Left colon (tissue), 2 donors: ENCODE measurements around the gene PLCB3. TPM values are rescaled to one million over a fixed set of nuclear protein-coding genes. Genes with fewer than 3 reads are reported as not detected.

Experiments
- ATAC-seq: fragments of 200-7000 bp; cut with Tn5 transposase; one replicate; pipeline ENCODE4 v1.9.1; 2020; ENCODE audit warnings: mild to moderate bottlenecking, moderate library complexity
- DNase-seq, 2 donors: peaks; one replicate each; pipeline ENCODE4 v3.0.0-alpha.2; 2020
- intact Hi-C, 2 donors: fragments of 100-400 bp; cut with DNase I in 1 of 2; cut with micrococcal nuclease in 1 of 2; formaldehyde crosslinking; loops; one replicate each; pipeline versions ENCODE4 v1.11.2 to v1.14.0; 2022; cut with DNase I, micrococcal nuclease
- total RNA-seq, 2 donors: library from RNA; stranded (reverse); fragmentation: NEBNext Ultra II Directional; extraction: Animal tissue kit (Norgen Biotek cat#: 25700); gene quantifications; one replicate each; pipeline ENCODE4 v1.2.1, GENCODE V29; 2021
- donor health status: DM: no; HTN: no; CAD: no.
- donor health status: DM: yes; HTN: yes; CAD: no.

The PLCB3 gene
- total RNA-seq, 2 donors from 2014 or later: 69.9 to 92.2 TPM

DNA sequence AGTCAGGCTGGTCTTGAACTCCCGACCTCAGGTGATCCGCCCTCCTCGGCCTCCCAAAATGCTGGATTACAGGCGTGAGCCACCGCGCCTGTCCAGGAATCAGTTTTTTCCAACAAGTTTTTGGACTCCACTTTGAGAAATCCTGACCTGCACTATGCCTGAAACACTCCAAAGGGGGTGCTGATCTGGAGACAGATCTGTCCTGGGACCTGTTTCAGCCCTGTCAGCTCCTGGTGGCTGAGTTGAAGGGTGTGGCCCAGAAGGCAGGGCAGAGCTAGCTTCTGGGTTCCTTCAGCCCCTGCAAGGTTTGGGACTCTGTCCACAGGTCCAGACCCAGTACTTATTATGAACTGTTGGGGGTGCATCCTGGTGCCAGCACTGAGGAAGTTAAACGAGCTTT is 19.8 kb upstream of the PLCB3 start:
- intact Hi-C loops: no loop called here
- ATAC-seq (no peak), DNase-seq (no peak)

DNA sequence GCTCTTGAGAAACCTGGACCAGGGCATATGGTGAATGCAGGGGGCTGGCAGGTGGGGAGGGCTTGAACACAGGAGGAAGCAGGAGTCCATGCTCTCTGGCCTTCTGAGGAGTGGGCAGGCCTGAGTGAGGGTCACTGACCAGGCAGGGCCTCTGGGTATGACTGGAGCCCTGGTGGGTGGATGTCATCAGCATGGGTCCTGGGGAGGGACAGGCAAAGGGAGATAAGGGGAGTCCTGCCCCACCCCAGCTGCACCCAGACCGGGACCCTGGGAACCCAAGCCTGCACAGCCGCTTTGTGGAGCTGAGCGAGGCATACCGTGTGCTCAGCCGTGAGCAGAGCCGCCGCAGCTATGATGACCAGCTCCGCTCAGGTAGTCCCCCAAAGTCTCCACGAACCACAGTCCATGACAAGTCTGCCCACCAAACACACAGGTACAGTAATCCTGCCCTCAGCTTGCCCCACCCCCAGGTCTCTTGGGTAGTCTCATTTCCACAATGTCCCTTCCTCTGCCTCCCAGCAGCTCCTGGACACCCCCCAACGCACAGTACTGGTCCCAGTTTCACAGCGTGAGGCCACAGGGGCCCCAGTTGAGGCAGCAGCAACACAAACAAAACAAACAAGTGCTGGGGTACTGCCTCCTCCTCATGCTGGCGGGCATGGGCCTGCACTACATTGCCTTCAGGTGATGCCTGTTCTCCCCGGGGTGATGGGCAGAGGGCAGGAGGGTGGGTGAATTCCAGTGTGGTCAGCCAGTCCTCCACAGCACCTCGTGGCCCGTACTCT is 19.0 kb upstream of the PLCB3 start:
- ATAC-seq: no peak
- no peak for DNase-seq
- intact Hi-C loops: no loop called here

DNA sequence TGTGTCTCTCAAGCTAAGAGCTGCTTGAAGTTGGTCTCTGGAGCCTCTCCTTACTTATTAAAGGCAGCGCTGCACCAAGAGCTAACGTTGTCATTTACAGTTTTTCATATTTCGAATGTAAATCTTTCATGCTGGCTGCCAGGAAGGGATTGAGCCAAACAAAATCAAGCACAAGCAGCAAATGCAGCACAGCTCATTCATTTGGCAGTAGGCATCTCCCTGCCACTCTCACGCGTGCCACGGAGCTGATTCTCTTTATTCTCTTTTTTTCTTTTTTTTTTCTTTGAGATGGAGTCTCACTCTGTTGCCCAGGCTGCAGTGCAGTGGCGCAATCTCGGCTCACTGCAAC is 18.4 kb upstream of the PLCB3 start:
- DNase-seq (no peak), ATAC-seq (no peak)
- intact Hi-C loops: no loop called here

DNA sequence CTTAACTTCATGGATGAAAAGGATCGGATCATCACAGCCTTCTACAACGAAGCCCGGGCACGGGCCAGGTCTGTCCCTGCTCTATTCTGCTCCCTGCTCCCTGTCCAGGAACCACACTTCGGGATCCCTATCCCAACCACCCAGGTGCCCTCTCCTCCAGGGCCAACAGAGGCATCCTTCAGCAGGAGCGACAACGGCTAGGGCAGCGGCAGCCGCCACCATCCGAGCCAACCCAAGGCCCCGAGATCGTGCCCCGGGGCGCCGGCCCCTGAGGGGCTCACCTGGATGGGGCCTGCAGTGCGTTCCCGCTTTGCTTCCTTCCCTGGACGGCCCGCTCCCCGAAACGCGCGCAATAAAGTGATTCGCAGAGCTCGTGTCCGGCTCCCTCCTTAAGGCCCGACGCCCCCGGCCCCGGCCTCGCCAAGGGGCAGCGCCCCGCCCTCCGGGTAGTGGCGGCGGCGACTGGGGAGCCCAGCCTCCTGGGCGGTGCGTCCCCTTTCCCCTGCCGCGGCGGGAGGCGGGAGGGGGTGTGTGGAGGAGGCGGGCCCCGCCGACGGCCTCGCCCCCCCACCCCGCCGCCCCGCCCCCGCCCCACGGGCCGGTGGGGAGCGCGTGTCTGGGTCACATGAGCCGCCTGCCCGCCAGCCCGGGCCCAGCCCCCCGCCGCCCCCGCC is 17.3 kb upstream of the PLCB3 start, which contains the start of gene VEGFB:
Gene VEGFB (plus strand): TSS at position 672 of the 674 bp plus-strand sequence. CDS start 250 bp downstream, outside the sequence.
- peak; percentile 43 for ATAC-seq

DNA sequence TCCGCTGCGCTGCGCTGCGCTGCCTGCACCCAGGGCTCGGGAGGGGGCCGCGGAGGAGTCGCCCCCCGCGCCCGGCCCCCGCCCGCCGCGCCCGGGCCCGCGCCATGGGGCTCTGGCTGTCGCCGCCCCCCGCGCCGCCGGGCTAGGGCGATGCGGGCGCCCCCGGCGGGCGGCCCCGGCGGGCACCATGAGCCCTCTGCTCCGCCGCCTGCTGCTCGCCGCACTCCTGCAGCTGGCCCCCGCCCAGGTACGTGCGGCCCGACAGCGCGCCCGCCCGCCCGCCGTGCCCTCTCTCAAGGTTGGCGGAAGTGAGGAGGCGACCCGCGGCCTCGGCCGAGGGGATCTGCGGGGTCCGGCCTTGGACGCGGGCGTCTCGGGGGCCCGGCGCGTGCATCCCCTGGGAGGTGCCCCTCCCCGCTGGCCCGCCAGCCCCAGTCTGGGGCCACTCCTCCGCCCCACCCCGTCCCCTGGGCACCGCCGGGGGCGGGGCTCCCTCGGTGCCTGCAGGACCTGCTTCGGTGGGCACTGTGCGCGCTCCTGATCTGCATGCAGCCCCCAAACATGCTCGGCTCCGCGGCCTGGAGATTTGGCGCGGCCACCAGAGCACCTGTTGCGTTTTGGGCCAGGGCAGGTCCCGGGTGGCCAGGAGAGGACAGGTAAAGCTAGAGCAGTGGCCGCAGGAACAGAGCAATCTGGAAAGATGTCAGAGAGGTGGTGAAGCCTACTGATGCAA is 16.5 kb upstream of the PLCB3 start:
- DNase-seq: peak; percentile 72 to 76
- peak; percentile 44 for ATAC-seq
- intact Hi-C loops: no loop called here

More for the DNA sequence above, 17.3 kb upstream of the PLCB3 start, which contains the start of gene VEGFB:
- intact Hi-C loops: no loop called here
- peak; percentile 79 to 81 for DNase-seq

DNA sequence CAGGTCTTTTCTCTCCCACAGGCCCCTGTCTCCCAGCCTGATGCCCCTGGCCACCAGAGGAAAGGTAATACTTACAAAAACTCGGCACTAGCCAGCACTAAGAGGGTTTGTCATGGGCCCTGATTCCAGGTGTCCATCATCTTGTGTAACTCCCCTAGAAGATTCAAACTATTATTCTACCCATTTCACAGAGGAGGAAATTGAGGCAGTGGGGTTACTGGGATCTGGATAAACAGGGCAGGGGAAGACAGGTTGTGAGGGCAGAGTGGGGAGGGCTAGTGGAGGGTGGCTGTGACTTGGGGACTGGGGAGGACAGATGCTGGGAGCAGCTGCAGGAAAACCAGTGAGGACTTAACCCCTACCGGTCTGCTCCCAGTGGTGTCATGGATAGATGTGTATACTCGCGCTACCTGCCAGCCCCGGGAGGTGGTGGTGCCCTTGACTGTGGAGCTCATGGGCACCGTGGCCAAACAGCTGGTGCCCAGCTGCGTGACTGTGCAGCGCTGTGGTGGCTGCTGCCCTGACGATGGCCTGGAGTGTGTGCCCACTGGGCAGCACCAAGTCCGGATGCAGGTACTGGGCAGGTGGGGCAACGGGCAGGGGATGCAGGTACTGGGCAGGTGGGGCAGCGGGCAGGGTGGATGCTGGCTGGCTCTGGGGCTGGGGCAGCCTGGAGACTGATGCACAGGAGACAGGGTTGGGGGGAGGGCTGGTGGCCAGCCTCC is 15.7 kb upstream of the PLCB3 start:
- no peak for ATAC-seq
- intact Hi-C loops: no loop called here
- DNase-seq: peak in 1 of 2 donors; percentile 26

DNA sequence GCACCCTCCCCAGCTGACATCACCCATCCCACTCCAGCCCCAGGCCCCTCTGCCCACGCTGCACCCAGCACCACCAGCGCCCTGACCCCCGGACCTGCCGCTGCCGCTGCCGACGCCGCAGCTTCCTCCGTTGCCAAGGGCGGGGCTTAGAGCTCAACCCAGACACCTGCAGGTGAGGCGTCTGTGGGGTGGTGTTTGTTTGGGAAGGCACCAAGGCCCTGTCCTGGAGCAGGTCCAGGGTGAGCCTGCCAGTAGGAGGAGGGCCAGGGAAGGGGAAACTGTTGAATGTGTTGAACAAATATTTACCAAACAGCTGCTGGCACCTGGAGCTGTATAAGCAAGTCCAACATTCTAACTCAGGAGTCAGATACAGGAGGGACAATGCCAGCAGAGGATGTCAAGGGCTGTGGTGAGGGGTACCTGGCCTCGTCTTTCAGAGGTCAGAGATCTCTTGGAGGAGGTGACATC is 13.8 kb upstream of the PLCB3 start:
- ATAC-seq (peak; percentile 32), DNase-seq (peak; percentile 88 to 94)
- intact Hi-C loops: no loop called here

DNA sequence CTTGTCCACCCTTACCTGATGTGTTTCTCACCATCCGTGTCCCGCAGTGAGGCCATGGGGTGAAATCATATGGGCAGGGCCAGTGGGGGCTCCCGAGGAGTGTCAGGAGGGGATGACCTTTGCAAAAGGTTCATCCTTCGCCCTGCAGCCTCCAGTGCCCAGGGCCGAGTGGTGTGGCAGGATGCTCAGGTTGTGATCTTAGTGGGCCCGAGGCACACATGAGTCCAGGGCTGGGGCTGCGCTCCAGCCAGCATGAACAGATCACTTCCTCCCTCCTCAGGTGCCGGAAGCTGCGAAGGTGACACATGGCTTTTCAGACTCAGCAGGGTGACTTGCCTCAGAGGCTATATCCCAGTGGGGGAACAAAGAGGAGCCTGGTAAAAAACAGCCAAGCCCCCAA is 13.3 kb upstream of the PLCB3 start:
- peak in 1 of 2 donors; percentile 49 for DNase-seq
- intact Hi-C loops: no loop called here
- ATAC-seq: no peak

DNA sequence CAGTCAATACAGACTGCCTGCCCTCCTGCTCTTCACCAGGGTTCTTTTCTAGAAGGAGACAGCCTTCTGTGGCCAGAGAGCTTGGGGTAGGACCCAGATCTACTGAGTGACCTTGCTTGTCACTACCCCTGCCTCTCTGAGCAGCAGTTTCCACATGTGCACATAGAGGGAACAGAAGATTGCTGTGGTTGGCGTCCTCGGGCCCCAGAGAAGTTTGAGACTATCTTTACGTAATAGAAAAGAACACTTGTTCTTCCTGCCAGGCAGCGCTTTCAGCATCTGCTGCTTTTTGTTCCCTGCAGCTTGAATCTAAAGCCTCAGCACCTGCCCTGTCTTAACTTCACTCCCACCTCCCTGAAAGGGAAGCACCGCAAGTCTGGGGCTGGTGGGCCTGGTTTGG is 12.3 kb upstream of the PLCB3 start:
- ATAC-seq (no peak), DNase-seq (no peak)
- intact Hi-C loops: no loop called here

DNA sequence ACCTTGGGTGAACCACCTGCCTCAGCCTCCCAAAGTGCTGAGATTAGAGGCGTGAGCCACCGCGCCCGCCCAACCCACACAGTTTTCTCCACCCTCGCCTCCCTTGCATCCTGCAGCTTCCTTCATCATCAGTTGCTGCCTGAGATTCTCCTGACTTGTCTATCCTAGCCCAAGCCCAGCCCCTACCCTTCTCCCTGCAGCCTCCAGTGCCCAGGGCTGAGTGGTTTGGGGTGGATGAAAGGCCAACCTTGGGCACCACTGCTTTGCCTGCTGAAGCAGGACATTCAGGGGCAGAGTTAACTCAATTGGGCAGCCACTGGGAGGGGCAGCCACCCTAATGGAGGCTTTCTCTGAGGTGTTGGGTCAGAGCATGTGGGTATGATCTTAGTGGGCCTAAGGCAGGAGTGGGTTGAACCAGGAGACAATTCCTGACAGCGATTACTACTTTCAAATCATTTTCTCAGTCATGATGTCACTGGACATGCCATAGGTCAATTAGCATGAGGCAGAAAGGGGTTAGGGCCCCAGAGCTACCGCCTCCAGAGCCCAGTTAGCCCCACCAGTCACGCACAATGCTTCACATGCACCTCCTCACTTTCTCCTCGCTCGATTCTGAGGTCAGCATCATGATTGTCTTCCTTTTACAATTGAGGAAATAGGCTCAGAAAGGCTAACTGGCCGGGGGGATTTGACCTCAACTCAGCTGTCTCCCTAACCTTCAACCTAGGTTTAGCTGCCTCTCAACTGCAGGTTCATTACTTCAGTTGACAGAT is 11.5 kb upstream of the PLCB3 start:
- DNase-seq: peak; percentile 44 to 73
- ATAC-seq: no peak
- intact Hi-C loops: no loop called here

DNA sequence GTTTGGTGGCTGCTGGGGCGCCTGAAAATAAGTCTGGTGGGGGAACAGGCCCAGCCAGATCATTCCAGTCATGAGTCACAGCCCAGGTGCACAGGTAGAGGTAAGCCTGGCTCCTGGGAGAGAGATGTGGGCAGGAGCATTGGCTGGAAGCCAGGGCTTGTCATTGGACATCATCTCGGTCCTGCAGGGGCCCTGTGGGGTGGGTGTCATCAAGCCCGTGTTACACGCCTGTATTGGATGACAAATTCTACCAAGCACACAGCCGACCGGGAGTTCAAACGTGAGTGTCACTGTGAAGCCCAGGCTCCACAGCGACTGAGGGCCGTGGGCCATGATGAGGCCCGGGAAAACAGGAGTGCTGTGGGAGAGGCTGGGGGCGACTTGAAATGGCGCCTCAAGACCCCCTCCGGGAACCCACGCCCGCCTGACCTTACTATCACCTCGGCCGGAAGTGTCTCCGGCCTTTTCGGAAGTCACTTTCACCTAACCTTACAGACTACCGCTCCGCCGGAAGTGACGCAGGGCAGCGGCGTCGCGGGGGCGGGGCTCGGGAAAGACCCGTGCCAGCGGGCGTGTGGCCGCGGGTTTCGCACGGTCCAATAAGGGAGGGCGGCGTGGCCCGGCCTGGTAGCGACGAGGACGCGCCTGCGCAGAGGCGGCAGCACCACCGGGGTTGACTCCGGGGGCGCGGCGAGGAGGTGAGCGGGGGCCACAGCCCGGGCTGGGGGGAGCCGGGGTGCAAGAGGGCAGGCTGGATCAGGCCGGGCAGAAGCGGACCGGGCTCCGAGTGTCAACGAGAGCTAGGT is 10.7 kb upstream of the PLCB3 start, which contains the start of gene FKBP2:
Gene FKBP2 (plus strand): TSS at position 661 of the 806 bp plus-strand sequence. CDS start 1,293 bp downstream, outside the sequence.
- ATAC-seq (peak; percentile 60), DNase-seq (peak; percentile 96 to 98)
- intact Hi-C loops: no loop called here

DNA sequence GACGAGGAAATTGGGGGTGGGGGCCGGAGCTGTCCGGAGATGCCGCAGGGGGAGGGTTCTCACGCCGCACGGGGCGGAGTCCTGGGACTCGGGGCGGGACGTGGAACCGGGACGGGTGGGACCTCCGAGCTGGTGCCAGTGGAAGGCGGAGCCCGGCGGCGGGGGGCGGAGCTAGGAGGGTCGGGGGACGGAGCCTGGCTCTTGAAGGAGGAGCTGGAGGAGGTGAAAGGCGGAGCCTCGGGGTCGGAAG is 10.2 kb upstream of the PLCB3 start:
- intact Hi-C loops: no loop called here
- DNase-seq (peak; percentile 100), ATAC-seq (peak; percentile 69)

DNA sequence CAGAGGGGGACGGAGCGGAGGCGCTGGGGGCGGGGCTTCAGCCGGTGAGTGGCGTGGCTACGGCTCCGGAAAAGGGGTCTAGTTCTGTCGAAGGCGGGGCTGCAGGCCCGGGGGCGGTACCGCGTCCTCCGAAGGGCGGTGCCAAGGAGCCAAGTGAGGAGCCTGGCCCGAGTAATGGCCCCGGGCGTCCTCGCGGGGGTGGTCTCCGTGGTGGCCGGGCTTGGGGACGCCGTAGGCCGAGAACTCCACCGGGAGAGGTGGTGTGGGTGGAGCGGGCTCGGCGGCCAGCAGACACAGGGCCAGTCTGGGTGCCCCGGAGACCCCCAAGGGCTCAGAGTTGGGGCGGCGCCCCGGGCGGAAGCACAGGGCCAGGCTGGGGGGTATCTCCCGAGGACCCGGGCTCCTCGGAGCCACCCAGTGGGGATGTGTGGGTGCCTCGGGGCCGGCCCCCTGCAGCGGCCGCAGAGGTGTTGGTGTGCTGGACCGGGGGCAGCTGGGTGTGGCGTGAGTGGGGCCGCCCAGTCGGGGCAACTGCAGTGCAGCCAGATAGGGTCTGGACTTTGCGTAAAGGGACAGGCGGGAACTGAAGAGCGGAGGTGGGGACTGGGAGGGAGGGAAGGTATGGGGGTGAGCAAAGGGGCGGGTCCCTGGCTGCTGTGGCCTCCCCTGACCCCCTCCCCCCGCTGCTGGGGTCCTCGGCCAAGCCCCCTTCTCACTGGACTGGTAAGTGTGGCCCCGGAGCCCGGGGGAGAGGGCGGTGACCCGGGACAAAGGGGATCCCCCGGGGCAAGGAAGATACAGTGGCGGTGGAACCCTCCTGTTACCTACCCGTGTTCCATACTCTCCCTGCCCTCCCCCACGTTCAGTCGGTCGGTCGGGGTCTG is 9.6 kb upstream of the PLCB3 start:
- intact Hi-C loops: no loop called here
- peak; percentile 72 to 80 for DNase-seq

DNA sequence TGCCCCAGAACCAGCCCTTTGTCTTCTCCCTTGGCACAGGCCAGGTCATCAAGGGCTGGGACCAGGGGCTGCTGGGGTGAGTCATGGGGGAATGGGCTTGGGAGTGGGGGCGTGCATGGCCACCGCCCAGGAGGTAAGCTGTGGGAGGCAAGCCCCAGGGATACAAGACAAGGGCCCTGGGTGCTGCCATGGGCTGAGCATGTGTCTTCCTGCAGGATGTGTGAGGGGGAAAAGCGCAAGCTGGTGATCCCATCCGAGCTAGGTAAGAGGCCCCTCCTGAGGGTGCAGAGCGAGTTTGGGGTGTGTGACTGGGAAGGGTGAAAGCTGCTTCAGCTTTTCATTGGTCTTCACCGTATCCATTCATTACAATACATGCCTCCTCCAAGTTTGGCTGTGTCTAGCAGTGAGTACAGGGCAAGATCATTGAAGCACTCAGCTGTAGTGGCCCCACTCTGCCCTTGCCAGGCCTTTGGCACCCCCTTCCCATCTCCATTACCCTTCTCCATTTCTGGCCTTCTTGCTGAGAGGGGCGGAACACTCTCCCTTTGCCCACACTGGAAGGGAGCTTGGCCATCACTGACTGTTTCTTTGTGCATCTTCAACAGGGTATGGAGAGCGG is 8.0 kb upstream of the PLCB3 start:
- intact Hi-C loops: no loop called here
- no peak for ATAC-seq
- DNase-seq: peak in 1 of 2 donors; percentile 39

More for the DNA sequence above, 9.6 kb upstream of the PLCB3 start:
- peak; percentile 19 for ATAC-seq

DNA sequence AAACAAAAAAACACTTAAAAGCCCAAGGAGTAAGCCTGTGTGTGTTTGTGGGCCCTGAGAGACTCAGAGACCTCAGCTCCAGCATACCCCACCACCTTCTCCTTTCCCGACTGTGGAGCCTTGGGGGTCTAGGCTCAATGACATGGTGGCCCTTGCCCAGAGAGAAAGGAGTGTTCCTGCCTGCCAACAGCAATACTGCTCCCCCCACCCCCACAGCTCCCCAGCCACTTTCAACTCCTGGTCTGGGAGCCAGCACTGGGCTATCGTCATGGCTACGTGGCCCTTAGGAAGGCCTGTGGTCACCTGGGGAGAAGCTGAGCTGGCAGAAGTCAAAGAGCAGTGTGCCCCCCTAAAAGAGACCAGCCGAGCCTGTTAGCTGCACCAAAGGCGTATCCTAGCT is 7.2 kb upstream of the PLCB3 start:
- intact Hi-C loops: no loop called here
- ATAC-seq: no peak

DNA sequence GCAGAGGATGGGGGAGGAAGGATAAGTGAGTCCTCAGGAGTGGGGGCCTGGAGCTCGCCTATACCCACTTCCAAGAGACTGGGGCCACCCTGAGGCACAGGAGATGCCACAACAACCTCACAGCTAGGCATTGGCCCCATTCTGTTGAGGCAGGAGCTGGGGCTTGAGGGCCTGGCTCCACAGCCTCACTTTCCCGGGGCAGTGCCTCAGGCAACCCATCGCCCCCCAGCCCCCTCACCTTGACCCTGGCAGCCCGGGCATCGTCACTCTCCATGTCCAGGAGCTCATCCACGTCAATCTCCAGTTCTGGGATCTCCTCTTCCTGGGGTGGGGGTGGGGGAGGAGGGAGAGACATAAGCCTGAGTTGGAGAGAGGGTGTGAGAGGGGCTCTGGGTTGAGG is 6.4 kb upstream of the PLCB3 start:
- DNase-seq (no peak), ATAC-seq (no peak)
- intact Hi-C loops: no loop called here

More for the DNA sequence above, 7.2 kb upstream of the PLCB3 start:
- DNase-seq: no peak
